Urinary bladder (tissue), 4 donors: ENCODE data around the gene ABCC4. TPM values are rescaled to one million over a fixed set of nuclear protein-coding genes. Genes with fewer than 3 reads are reported as not detected.
"Not testable (repeated sequence)": the region's sequence is repeated elsewhere in the genome, so short reads cannot be mapped to it uniquely, and the experiment has no call there.

Experiments
- DNase-seq: peaks from one replicate; pipeline ENCODE4 v3.0.0-alpha.2; 2015; ENCODE audit errors: extremely low spot score
- H3K27ac ChIP-seq: one replicate; pipeline ENCODE4 v1.5.1; 2013; ENCODE audit warnings: low read depth, mild to moderate bottlenecking, moderate library complexity
- H3K36me3 ChIP-seq: one replicate; pipeline ENCODE4 v1.6.1; 2013; ENCODE audit warnings: mild to moderate bottlenecking, moderate library complexity; ENCODE audit not compliant: insufficient read depth
- H3K4me1 ChIP-seq: one replicate; pipeline ENCODE4 v1.6.1; 2013; ENCODE audit warnings: mild to moderate bottlenecking, moderate library complexity; ENCODE audit not compliant: insufficient read depth
- H3K4me3 ChIP-seq: one replicate; pipeline ENCODE4 v1.5.1; 2013; ENCODE audit warnings: low read depth, low read length
- WGBS: extraction: QIAGEN DNeasy Blood & Tissue Kit; methylation state at CpG from one replicate; pipeline ENCODE4 v1.1.7; 2013; 5-methylcytosine and 5-hydroxymethylcytosine counted together
- polyA plus RNA-seq: library from polyadenylated mRNA; stranded (reverse); fragments of 200-250 nt; gene quantifications from one replicate; pipeline ENCODE4 v1.2.3, GENCODE V29; 2013
- total RNA-seq: library from RNA; depleted of rRNA; stranded (reverse); fragments of >200 nt; gene quantifications from one replicate; pipeline ENCODE4 v1.2.3, GENCODE V29; 2014
- donor health status: healthy with polysubstance abuse.
- donor health status: healthy.

The ABCC4 gene
- total and polyA plus RNA-seq, 2 donors: 31.4 to 32.5 TPM

- not testable (repeated sequence) for H3K27ac ChIP-seq, H3K4me1 ChIP-seq, DNase-seq, H3K4me3 ChIP-seq, H3K36me3 ChIP-seq
- WGBS: 95% methylated on average over 13 of the region's 13 CpGs
Measured at GRCh38 chr13:95200386-95200957, 100.8 kb downstream of the ABCC4 start.

GRCh38 chr13:95199896-95200295 is 101.4 kb downstream of the ABCC4 start:
- WGBS: 93% methylated on average over 4 of the region's 4 CpGs
- no peak overlapping the region for H3K27ac ChIP-seq
- H3K4me1 ChIP-seq: no peaks in the 10 kb centered on the region
- no peak overlapping the region for H3K4me3 ChIP-seq
- no peaks in the 10 kb centered on the region for H3K36me3 ChIP-seq
- DNase-seq: no peak

DNA sequence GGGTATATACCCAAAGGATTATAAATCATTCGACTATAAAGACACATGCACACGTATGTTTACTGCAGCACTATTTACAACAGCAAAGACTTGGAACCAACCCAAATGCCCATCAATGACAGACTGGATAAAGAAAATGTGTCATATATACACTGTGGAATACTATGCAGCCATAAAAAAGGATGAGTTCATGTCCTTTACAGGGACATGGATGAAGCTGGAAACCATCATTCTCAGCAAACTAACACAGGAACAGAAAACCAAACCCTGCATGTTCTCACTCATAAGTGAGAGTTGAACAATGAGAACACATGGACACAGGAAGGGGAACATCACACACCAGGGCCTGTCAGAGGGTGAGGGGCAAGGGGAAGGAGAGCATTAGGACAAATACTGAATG is 102.6 kb downstream of the ABCC4 start:
- not testable (repeated sequence) for H3K4me3 ChIP-seq, H3K4me1 ChIP-seq, H3K36me3 ChIP-seq, H3K27ac ChIP-seq, DNase-seq
- WGBS: 92% methylated on average over 2 of the region's 2 CpGs

- no peak overlapping the region for H3K27ac ChIP-seq
- 35% methylated on average over 4 of the region's 4 CpGs for WGBS
- peak; percentile 40 for DNase-seq
- no peaks in the 10 kb centered on the region for H3K36me3 ChIP-seq
- H3K4me3 ChIP-seq: no peak overlapping the region
- H3K4me1 ChIP-seq: peaks cover 1% of the 10 kb centered on the region
Measured at GRCh38 chr13:95197548-95197947, 103.7 kb downstream of the ABCC4 start.

GRCh38 chr13:95195146-95195545 is 106.1 kb downstream of the ABCC4 start:
- DNase-seq: no peak
- H3K27ac ChIP-seq: no peak overlapping the region
- H3K4me1 ChIP-seq: peaks cover 1% of the 10 kb centered on the region
- 87% methylated on average over 6 of the region's 6 CpGs for WGBS
- H3K4me3 ChIP-seq: no peak overlapping the region
- no peaks in the 10 kb centered on the region for H3K36me3 ChIP-seq

GRCh38 chr13:95193509-95194230 is 107.6 kb downstream of the ABCC4 start:
- Histone ChIP-seq H3K36me3 (no peaks in the 10 kb centered on the region), H3K4me3 (no peak overlapping the region), H3K27ac (no peak overlapping the region), H3K4me1 (peaks cover 1% of the 10 kb centered on the region)
- no peak for DNase-seq
- WGBS: 93% methylated on average over 13 of the region's 13 CpGs

- WGBS: 81% methylated on average over 7 of the region's 7 CpGs
- Histone ChIP-seq H3K27ac (peak overlapping the region; percentile 25), H3K36me3 (no peaks in the 10 kb centered on the region), H3K4me3 (no peak overlapping the region), H3K4me1 (peaks cover 1% of the 10 kb centered on the region)
- no peak for DNase-seq
Measured at GRCh38 chr13:95192998-95193397, 108.3 kb downstream of the ABCC4 start.

- DNase-seq, H3K27ac ChIP-seq, H3K4me3 ChIP-seq, H3K36me3 ChIP-seq, H3K4me1 ChIP-seq: not testable (repeated sequence)
- 90% methylated on average over 5 of the region's 5 CpGs for WGBS
Measured at GRCh38 chr13:95192564-95192945, 108.7 kb downstream of the ABCC4 start.

GRCh38 chr13:95191821-95192563 is 109.3 kb downstream of the ABCC4 start:
- no peak overlapping the region for H3K27ac ChIP-seq
- no peak for DNase-seq
- H3K4me1 ChIP-seq: peaks cover 1% of the 10 kb centered on the region
- no peak overlapping the region for H3K4me3 ChIP-seq
- WGBS: 57% methylated on average over 9 of the region's 9 CpGs
- H3K36me3 ChIP-seq: no peaks in the 10 kb centered on the region

DNA sequence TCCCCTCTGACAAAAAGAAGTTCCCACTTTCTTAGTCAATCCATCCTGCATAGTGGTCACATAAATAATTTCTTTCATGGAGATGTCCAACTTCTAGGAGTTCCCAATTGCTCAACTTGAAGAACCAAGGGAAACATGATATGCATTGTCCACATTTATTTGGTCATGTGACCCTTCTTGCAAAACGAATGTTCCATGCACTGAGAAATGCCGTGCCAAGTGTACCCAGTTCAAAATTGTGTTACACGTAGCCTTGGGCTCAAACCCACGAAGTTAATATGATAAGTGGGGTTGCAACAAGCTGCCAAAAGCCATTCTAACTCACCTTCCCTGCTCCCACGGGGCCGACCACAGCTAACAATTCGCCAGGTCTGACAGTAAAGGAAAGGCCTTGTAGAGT is 113.1 kb downstream of the ABCC4 start:
- H3K4me3 ChIP-seq: no peak overlapping the region
- no peak overlapping the region for H3K27ac ChIP-seq
- no peaks in the 10 kb centered on the region for H3K36me3 ChIP-seq
- H3K4me1 ChIP-seq: no peaks in the 10 kb centered on the region
- no peak for DNase-seq
- WGBS: 88% methylated on average over 7 of the region's 7 CpGs

DNA sequence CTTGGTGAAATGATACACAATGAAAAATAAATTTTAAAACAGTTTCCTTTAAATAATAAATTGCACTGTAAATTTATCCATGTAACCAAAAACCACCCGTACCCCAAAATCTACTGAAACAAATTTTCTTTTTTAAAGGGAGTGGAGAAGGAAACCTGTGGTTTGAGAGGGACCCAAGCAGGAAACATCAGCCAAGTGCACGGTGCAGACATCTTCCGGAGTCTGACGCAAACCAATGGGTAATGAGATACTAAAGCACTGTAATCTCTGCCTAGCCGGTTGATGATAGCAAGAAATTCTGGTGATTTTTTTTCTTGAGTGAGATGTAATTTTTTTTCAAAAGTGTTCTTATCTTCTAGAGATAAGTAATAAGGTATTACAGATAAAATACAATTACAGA is 115.4 kb downstream of the ABCC4 start:
- WGBS: 80% methylated on average over 5 of the region's 5 CpGs
- H3K36me3 ChIP-seq: no peaks in the 10 kb centered on the region
- DNase-seq: no peak
- peaks cover 1% of the 10 kb centered on the region for H3K4me1 ChIP-seq
- H3K4me3 ChIP-seq: no peak overlapping the region
- no peak overlapping the region for H3K27ac ChIP-seq

- peaks cover 1% of the 10 kb centered on the region for H3K4me1 ChIP-seq
Measured at GRCh38 chr13:95185311-95185710, 115.9 kb downstream of the ABCC4 start.

DNA sequence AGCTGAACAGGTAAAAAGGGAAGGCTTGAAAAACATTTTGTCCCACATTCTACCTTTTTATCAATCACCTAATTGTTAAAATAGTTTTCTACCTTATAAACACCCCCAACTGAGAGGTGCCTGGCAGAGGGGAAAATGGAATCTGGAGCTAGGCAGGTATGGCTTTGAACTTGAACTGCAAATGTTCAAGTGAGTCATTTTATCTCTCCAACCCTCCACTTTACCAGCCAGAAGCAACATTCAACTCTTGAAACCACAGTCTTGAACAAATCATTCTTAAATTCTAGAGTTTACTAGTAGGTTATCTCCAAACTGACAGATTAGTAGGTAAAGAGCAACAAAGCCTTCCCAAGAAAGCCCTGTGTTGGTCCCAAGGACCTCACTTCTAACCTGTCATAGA is 116.9 kb downstream of the ABCC4 start:
- Histone ChIP-seq H3K36me3 (no peaks in the 10 kb centered on the region), H3K4me1 (peaks cover 1% of the 10 kb centered on the region), H3K4me3 (no peak overlapping the region), H3K27ac (no peak overlapping the region)
- DNase-seq: no peak

More at GRCh38 chr13:95185311-95185710, 115.9 kb downstream of the ABCC4 start:
- no peaks in the 10 kb centered on the region for H3K36me3 ChIP-seq
- DNase-seq: no peak
- H3K27ac ChIP-seq: no peak overlapping the region
- H3K4me3 ChIP-seq: no peak overlapping the region
- 96% methylated on average over 3 of the region's 3 CpGs for WGBS
